ENCODE data around the gene SMIM15. TPM values are rescaled to one million over a fixed set of nuclear protein-coding genes. Genes with fewer than 3 reads are reported as not detected.

Gene SMIM15
- total and polyA plus RNA-seq, 2 donors (not counting 1 experiment from before 2014, with no cell fraction given): 5.7 to 29.8 TPM

DNA sequence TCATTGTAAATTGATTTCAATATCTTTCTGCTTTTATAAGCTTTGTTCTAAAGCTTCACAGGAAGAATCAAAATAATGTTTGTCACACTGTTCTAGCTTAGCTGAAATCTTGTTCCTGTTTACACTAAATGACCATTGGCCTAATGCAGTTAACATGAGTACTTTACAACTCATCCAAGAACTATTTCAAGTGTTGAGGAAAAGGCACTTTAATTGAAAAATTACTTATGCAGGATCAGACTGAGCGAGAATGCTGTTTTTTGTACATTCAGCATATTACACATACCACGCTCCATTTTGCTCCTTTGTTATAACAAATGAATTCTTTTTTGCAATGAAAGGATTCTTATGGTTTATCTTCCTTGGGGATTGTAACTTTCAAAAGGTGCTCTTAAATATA lies 22.4 kb upstream of the SMIM15 start:
- Mint-ChIP-seq H3K4me1 (peaks cover 16% of the 10 kb centered on the region), H3K27me3 (peaks cover 4% of the 10 kb centered on the region), H3K9me3 (ENCODE audit: insufficient read depth) (peaks cover 2% of the 10 kb centered on the region), H3K27ac (no peak overlapping the region), H3K4me3 (no peak overlapping the region)
- Histone ChIP-seq H3K4me3 (ENCODE audit: control extremely low read depth in 1 of 5, extremely low read depth in 1 of 5, insufficient read depth in 1 of 5, low read depth in 2 of 5, low read length in 4 of 5) (no peak overlapping the region), H3K27me3 (replicated peaks in 1 of 4; ENCODE audit: control extremely low read depth in 1 of 4, control insufficient read depth in 3 of 4, insufficient read depth in 4 of 4, low read length in 3 of 4) (no peaks in the 10 kb centered on the region), H3K4me2 (replicated peaks; ENCODE audit: low read depth, low read length, poor library complexity, severe bottlenecking) (no peak overlapping the region), H3K9me3 (ENCODE audit: control extremely low read depth in 1 of 3, control insufficient read depth in 2 of 3, insufficient read depth in 1 of 3, low read length in 2 of 3) (no peaks in the 10 kb centered on the region), H2AFZ (ENCODE audit: insufficient read depth, low read depth, low read length, poor library complexity, severe bottlenecking) (no peak overlapping the region), H3K4me1 (ENCODE audit: control insufficient read depth in 2 of 2, insufficient read depth in 2 of 2, low read length in 2 of 2) (peaks cover 0 to 6% of the 10 kb centered on the region in 2 donors), H3K79me2 (ENCODE audit: control insufficient read depth, insufficient read depth, low read length) (no peaks in the 10 kb centered on the region), H3K27ac (ENCODE audit: low read length in 2 of 2) (no peak overlapping the region), H3K36me3 (replicated peaks in 1 of 2; ENCODE audit: control extremely low read depth in 1 of 2, control insufficient read depth in 1 of 2, extremely low read depth in 1 of 2, insufficient read depth in 2 of 2, low read length in 1 of 2) (no peaks in the 10 kb centered on the region), H4K20me1 (ENCODE audit: control insufficient read depth, insufficient read depth, low read length, poor library complexity, severe bottlenecking) (no peaks in the 10 kb centered on the region), H3K9ac (ENCODE audit: low read length) (no peak overlapping the region)
- TF ChIP-seq EZH2 (IDR thresholded peaks at IDR 0.05; ENCODE audit: borderline replicate concordance, insufficient read depth, low read depth, low read length, poor library complexity, severe bottlenecking): no peak
- TF ChIP-seq, protein P1, sequence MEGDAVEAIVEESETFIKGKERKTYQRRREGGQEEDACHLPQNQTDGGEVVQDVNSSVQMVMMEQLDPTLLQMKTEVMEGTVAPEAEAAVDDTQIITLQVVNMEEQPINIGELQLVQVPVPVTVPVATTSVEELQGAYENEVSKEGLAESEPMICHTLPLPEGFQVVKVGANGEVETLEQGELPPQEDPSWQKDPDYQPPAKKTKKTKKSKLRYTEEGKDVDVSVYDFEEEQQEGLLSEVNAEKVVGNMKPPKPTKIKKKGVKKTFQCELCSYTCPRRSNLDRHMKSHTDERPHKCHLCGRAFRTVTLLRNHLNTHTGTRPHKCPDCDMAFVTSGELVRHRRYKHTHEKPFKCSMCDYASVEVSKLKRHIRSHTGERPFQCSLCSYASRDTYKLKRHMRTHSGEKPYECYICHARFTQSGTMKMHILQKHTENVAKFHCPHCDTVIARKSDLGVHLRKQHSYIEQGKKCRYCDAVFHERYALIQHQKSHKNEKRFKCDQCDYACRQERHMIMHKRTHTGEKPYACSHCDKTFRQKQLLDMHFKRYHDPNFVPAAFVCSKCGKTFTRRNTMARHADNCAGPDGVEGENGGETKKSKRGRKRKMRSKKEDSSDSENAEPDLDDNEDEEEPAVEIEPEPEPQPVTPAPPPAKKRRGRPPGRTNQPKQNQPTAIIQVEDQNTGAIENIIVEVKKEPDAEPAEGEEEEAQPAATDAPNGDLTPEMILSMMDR (IDR thresholded peaks at IDR 0.05): no peak
- no peak for DNase-seq
- no peak for ATAC-seq (ENCODE audit: low read depth)
- intact Hi-C loops (cut with micrococcal nuclease): no loop called here
- CTCF ChIA-PET: no interaction called here
- no CpG with 5 or more reads among the region's 2 CpGs for WGBS (ENCODE audit: insufficient coverage)
- POLR2A ChIA-PET: no interaction called here

DNA sequence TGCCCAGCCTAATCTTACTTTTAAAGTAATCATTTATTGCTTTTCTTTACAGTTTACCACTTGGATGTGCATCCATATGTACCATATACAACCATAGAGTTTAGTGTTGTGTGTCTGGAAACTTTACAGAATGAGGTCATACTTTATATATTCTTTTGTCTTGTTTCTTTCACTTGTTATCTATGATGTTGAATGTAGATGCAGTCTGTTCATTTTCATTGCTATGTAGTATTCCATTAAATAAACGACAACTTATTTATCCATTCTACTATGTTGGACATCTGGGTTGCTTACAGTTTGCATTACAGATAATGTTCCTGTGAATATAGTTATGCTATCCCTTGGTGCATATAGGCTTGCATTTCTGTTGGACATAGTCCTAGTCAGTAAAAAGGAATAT lies 21.3 kb upstream of the SMIM15 start:
- ATAC-seq (ENCODE audit: low read depth): no peak
- no peaks in the 10 kb centered on the region for H3K9me3 ChIP-seq (ENCODE audit: control extremely low read depth in 1 of 3, control insufficient read depth in 2 of 3, insufficient read depth in 1 of 3, low read length in 2 of 3)
- no peak overlapping the region for H3K4me2 ChIP-seq (replicated peaks; ENCODE audit: low read depth, low read length, poor library complexity, severe bottlenecking)
- H3K79me2 ChIP-seq (ENCODE audit: control insufficient read depth, insufficient read depth, low read length): no peaks in the 10 kb centered on the region
- no peaks in the 10 kb centered on the region for H3K36me3 ChIP-seq (replicated peaks in 1 of 2; ENCODE audit: control extremely low read depth in 1 of 2, control insufficient read depth in 1 of 2, extremely low read depth in 1 of 2, insufficient read depth in 2 of 2, low read length in 1 of 2)
- no peak overlapping the region for H3K9ac ChIP-seq (ENCODE audit: low read length)
- Mint-ChIP-seq H3K4me3 (no peak overlapping the region), H3K4me1 (peaks cover 16% of the 10 kb centered on the region), H3K27me3 (no peaks in the 10 kb centered on the region), H3K9me3 (ENCODE audit: insufficient read depth) (peaks cover 2% of the 10 kb centered on the region), H3K27ac (no peak overlapping the region)
- H4K20me1 ChIP-seq (ENCODE audit: control insufficient read depth, insufficient read depth, low read length, poor library complexity, severe bottlenecking): no peaks in the 10 kb centered on the region
- ChIA-PET CTCF (no interaction called here), POLR2A (no interaction called here)
- WGBS (ENCODE audit: insufficient coverage): no CpG with 5 or more reads among the region's 1 CpG
- TF ChIP-seq, protein P1 (IDR thresholded peaks at IDR 0.05): no peak
- TF ChIP-seq EZH2 (IDR thresholded peaks at IDR 0.05; ENCODE audit: borderline replicate concordance, insufficient read depth, low read depth, low read length, poor library complexity, severe bottlenecking): no peak
- H2AFZ ChIP-seq (ENCODE audit: insufficient read depth, low read depth, low read length, poor library complexity, severe bottlenecking): no peak overlapping the region
- DNase-seq: no peak
- no peaks in the 10 kb centered on the region for H3K27me3 ChIP-seq (replicated peaks in 1 of 4; ENCODE audit: control extremely low read depth in 1 of 4, control insufficient read depth in 3 of 4, insufficient read depth in 4 of 4, low read length in 3 of 4)
- no peak overlapping the region for H3K4me3 ChIP-seq (ENCODE audit: control extremely low read depth in 1 of 5, extremely low read depth in 1 of 5, insufficient read depth in 1 of 5, low read depth in 2 of 5, low read length in 4 of 5)
- intact Hi-C loops (cut with micrococcal nuclease): no loop called here
- peaks cover 0 to 6% of the 10 kb centered on the region in 2 donors for H3K4me1 ChIP-seq (ENCODE audit: control insufficient read depth in 2 of 2, insufficient read depth in 2 of 2, low read length in 2 of 2)
- no peak overlapping the region for H3K27ac ChIP-seq (ENCODE audit: low read length in 2 of 2)

Data from B cell (primary cell).